Upper lobe of left lung (tissue), 4 donors: Measurements from ENCODE around the gene HEXIM2.
A peak's percentile ranks its signal among the peaks of the same experiment; 100 is the strongest.

ENCODE experiments used
- EP300 ChIP-seq, 4 donors: sonication (generic); formaldehyde crosslinking; IDR thresholded peaks; one replicate each; pipeline ENCODE4 v1.5.1; 2017; ENCODE audit warnings: antibody characterized with exemption in 4 of 4, control low read depth in 2 of 4
- POLR2A ChIP-seq, 4 donors: fragments of 450-650 bp; IDR thresholded peaks; one replicate each; pipeline ENCODE4 v1.5.1; 2016 to 2017; ENCODE audit warnings: antibody characterized with exemption in 4 of 4, mild to moderate bottlenecking in 2 of 4
- TF ChIP-seq, protein P1 (sequence below), 6 experiments: fragments of 450-650 bp in 4 of 6; fragments of 200-600 bp in 2 of 6; sonication (generic) in 2 of 6; IDR thresholded peaks; one replicate each; pipeline ENCODE4 v1.5.1; 2016 to 2019; ENCODE audit warnings: antibody characterized with exemption in 6 of 6

- TF ChIP-seq, protein P1, sequence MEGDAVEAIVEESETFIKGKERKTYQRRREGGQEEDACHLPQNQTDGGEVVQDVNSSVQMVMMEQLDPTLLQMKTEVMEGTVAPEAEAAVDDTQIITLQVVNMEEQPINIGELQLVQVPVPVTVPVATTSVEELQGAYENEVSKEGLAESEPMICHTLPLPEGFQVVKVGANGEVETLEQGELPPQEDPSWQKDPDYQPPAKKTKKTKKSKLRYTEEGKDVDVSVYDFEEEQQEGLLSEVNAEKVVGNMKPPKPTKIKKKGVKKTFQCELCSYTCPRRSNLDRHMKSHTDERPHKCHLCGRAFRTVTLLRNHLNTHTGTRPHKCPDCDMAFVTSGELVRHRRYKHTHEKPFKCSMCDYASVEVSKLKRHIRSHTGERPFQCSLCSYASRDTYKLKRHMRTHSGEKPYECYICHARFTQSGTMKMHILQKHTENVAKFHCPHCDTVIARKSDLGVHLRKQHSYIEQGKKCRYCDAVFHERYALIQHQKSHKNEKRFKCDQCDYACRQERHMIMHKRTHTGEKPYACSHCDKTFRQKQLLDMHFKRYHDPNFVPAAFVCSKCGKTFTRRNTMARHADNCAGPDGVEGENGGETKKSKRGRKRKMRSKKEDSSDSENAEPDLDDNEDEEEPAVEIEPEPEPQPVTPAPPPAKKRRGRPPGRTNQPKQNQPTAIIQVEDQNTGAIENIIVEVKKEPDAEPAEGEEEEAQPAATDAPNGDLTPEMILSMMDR (IDR thresholded peaks at IDR 0.05) = no peak
- peak in 1 of 4 donors; percentile 26 for TF ChIP-seq POLR2A (IDR thresholded peaks at IDR 0.05)
- TF ChIP-seq EP300 (IDR thresholded peaks at IDR 0.05) = no peak
These were observed 17.9 kb upstream of the HEXIM2 start for GRCh38 chr17:45143767-45144198.
